HEK293T (cell line): ENCODE results near the gene RPUSD1.

Experiments used
- BHLHE40 ChIP-seq: fragments of 450-650 bp; IDR thresholded peaks from 2 replicates; pipeline ENCODE4 v1.6.1; 2016; ENCODE audit warnings: mild to moderate bottlenecking, moderate library complexity, borderline replicate concordance
- ELF4 ChIP-seq: fragments of 450-650 bp; IDR thresholded peaks from 2 replicates; pipeline ENCODE4 v1.6.1; 2017; ENCODE audit warnings: antibody characterized with exemption
- NFRKB ChIP-seq: fragments of 450-650 bp; IDR thresholded peaks from 2 replicates; pipeline ENCODE4 v1.6.1; 2016; ENCODE audit warnings: mild to moderate bottlenecking, moderate library complexity
- SP1 ChIP-seq: fragments of 450-650 bp; IDR thresholded peaks from 2 replicates; pipeline ENCODE4 v1.6.1; 2017
- SUZ12 ChIP-seq: fragments of 450-650 bp; IDR thresholded peaks from 2 replicates; pipeline ENCODE4 v1.6.1; 2016; ENCODE audit warnings: mild to moderate bottlenecking
- TARDBP ChIP-seq: fragments of 450-650 bp; IDR thresholded peaks from 2 replicates; pipeline ENCODE4 v1.6.1; 2016

- no peak for TF ChIP-seq SUZ12
- no peak for TF ChIP-seq NFRKB
- TF ChIP-seq ELF4, result no peak
- no peak for TF ChIP-seq BHLHE40
- no peak for TF ChIP-seq SP1
- no peak for TF ChIP-seq TARDBP
Measured at GRCh38 chr16:792221-792995, 4.2 kb upstream of the RPUSD1 start.
